PFSK-1 (cell line): ENCODE data around the gene ZNF341. TPM values are rescaled to one million over a fixed set of nuclear protein-coding genes. Genes with fewer than 3 reads are reported as not detected.

Experiments
- FOXP2 ChIP-seq: optimal IDR thresholded peaks from 2 replicates; pipeline ENCODE3; 2011; ENCODE audit warnings: borderline replicate concordance, control low read depth, inconsistent platforms; ENCODE audit not compliant: insufficient read depth; ENCODE audit errors: extremely low read length, extremely low read depth
- POLR2AphosphoS5 ChIP-seq: IDR thresholded peaks from 2 replicates; pipeline ENCODE4 v1.6.1; 2012; ENCODE audit warnings: low read depth, mild to moderate bottlenecking, control low read depth, low read length, moderate library complexity
- REST ChIP-seq, 2 experiments: IDR thresholded peaks; 2 replicates each; pipeline versions ENCODE4 v1.6.1 to v1.8.0; 2011 to 2012; ENCODE audit warnings: low read depth in 2 of 2, low read length in 2 of 2, control low read depth in 1 of 2, inconsistent platforms in 1 of 2, mild to moderate bottlenecking in 1 of 2, moderate library complexity in 1 of 2; ENCODE audit not compliant: insufficient read depth in 1 of 2
- SIN3A ChIP-seq: IDR thresholded peaks from 2 replicates; pipeline ENCODE4 v1.6.1; 2012; ENCODE audit warnings: mild to moderate bottlenecking, low read length, moderate library complexity, borderline replicate concordance; ENCODE audit not compliant: insufficient read depth
- TAF1 ChIP-seq: IDR thresholded peaks from 2 replicates; pipeline ENCODE4 v1.6.1; 2012; ENCODE audit warnings: low read length, control low read depth, borderline replicate concordance; ENCODE audit not compliant: insufficient read depth
- polyA plus RNA-seq: library from polyadenylated mRNA; unstranded; fragments of >200 nt; gene quantifications from one replicate; pipeline ENCODE4 v1.2.1, GENCODE V29; 2012; ENCODE audit warnings: low read depth, missing spikeins; ENCODE audit not compliant: insufficient read length

The ZNF341 gene
- polyA plus RNA-seq = 4.5 TPM

GRCh38 chr20:33731693-33732165 is at the start of gene ZNF341:
Gene ZNF341 (plus strand): TSS chr20:33731996. CDS start chr20:33732022, 26 bp downstream.
- TF ChIP-seq FOXP2 = peak; percentile 96
- no peak for TF ChIP-seq SIN3A

GRCh38 chr20:33684533-33685327 is 47.1 kb upstream of the ZNF341 start:
- TF ChIP-seq SIN3A (peak; percentile 55; the same call in 1 of the 2 replicates), TAF1 (no peak), REST (IDR thresholded peaks at IDR 0.05; ENCODE audit: insufficient read depth in 1 of 2, low read depth in 2 of 2, low read length in 2 of 2) (0 out of 4 replicates have a peak, but pooled peaks of 1 of the 2 experiments have one; percentile 40), FOXP2 (no peak), POLR2AphosphoS5 (no peak)

- TF ChIP-seq FOXP2 (no peak), TAF1 (no peak), REST (IDR thresholded peaks at IDR 0.05; ENCODE audit: insufficient read depth in 1 of 2, low read depth in 2 of 2, low read length in 2 of 2) (no peak), SIN3A (no peak), POLR2AphosphoS5 (no peak)
Measured at GRCh38 chr20:33685328-33686099, 46.3 kb upstream of the ZNF341 start.

GRCh38 chr20:33686100-33686983 is 45.5 kb upstream of the ZNF341 start, which contains the start of gene E2F1:
Gene E2F1 (minus strand): TSS chr20:33686385. CDS start chr20:33686264, 121 bp downstream.
- TF ChIP-seq POLR2AphosphoS5 (0 out of 2 replicates have a peak, but pooled peaks have one; percentile 47), SIN3A (peak; percentile 83; the same call in 1 of the 2 replicates), FOXP2 (peak; percentile 75), REST (IDR thresholded peaks at IDR 0.05; ENCODE audit: insufficient read depth in 1 of 2, low read depth in 2 of 2, low read length in 2 of 2) (no peak), TAF1 (no peak)

- TF ChIP-seq SIN3A = no peak
- no peak for TF ChIP-seq FOXP2
- TF ChIP-seq POLR2AphosphoS5 = no peak
- no peak for TF ChIP-seq TAF1
- no peak for TF ChIP-seq REST (IDR thresholded peaks at IDR 0.05; ENCODE audit: insufficient read depth in 1 of 2, low read depth in 2 of 2, low read length in 2 of 2)
Measured at GRCh38 chr20:33686984-33687366, 44.8 kb upstream of the ZNF341 start.
